GM21576 (cell line): ENCODE results near the gene ELOVL6.
"Not testable (repeated sequence)": the region's sequence is repeated elsewhere in the genome, so short reads cannot be mapped to it uniquely, and the experiment has no call there.

ENCODE experiments used
- ATAC-seq: cut with Tn5 transposase; IDR thresholded peaks from one replicate; pipeline ENCODE4 v1.9.1; 2021; ENCODE audit warnings: mild to moderate bottlenecking, moderate library complexity; ENCODE audit not compliant: unreplicated experiment

The ELOVL6 gene

DNA sequence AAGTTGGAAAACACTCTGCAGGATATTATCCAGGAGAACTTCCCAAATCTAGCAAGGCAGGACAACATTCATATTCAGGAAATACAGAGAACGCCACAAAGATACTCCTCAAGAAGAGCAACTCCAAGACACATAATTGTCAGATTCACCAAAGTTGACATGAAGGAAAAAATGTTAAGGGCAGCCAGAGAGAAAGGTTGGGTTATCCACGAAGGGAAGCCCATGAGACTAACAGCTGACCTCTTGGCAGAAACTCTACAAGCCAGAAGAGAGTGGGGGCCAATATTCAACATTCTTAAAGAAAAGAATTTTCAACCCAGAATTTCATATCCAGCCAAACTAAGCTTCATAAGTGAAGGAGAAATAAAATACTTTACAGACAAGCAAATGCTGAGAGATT is 120.3 kb downstream of the ELOVL6 start:
- not testable (repeated sequence) for ATAC-seq

- ATAC-seq = not testable (repeated sequence)
Measured at GRCh38 chr4:110076828-110077227, 121.6 kb downstream of the ELOVL6 start.

GRCh38 chr4:110075891-110076290 is 122.5 kb downstream of the ELOVL6 start:
- no peak for ATAC-seq

DNA sequence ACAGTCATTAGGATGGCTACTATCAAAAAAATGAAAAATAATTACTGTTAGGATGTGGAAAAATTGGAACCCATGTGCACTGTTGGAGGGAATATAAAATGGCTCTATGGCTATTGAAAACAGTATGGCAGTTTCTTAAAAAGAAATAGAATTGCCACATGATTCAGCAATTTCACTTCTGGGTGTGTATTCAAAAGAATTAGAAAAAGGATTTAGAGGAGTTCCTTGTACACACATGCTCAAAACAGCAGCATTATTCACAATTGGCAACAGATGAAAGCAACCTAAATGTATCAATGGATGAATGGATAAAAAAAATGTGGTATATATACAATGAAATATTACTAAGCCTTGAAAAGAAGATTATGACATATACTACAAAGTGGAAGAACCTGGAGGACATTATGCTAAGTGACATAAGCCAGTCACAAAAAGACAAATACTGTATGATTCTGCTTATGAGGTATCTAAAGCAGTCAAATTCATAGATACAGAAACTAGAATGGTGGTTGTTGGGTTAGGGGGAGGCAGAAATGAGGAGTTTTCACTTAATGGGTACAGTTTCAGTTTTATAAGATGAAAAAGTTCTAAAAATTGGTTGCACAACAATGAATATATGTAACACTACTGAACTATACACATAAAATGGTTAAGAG is 123.2 kb downstream of the ELOVL6 start:
- peak; percentile 58 for ATAC-seq

DNA sequence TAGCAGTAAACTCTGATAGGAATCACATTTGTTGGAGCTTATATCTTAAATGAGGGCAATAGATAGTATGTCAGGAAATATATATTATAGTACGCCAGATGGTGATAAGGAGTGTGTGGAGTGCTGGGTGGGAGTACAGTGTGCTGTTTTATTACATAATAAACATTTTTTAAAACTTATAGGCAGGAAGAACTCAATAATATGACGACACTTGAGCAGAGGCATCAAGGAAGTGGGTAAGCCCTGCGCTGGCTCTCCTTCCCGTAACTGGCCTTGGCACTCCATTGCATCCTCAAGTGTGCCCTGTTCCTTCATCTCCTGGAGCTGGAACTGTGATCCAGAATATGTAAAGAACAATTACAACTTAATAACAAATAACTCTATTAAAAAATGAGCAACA is 123.8 kb downstream of the ELOVL6 start:
- no peak for ATAC-seq

- ATAC-seq = no peak
Measured at GRCh38 chr4:110073053-110073845, 125.2 kb downstream of the ELOVL6 start.

- ATAC-seq = no peak
Measured at GRCh38 chr4:110071466-110071865, 126.9 kb downstream of the ELOVL6 start.

DNA sequence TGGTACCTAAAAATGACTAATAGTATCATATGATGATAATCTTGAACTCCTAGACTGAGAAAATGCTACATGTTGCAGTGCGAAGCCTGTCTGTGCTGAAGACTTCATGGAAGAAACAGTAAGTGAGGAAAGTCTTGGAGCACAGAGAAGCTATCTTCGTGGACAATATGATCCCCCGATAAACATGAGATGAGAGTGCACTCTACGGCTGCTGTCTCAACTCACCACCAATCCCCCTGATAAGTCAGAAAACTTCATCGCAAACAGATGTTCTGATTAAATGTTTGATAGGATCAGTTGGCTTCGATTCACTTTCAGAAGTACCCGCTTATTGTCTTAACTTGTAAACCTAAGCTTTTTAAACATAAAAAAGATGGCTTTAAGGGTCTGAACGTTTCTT is 130.2 kb downstream of the ELOVL6 start:
- no peak for ATAC-seq

- ATAC-seq = no peak
Measured at GRCh38 chr4:110064934-110065333, 133.5 kb downstream of the ELOVL6 start.

DNA sequence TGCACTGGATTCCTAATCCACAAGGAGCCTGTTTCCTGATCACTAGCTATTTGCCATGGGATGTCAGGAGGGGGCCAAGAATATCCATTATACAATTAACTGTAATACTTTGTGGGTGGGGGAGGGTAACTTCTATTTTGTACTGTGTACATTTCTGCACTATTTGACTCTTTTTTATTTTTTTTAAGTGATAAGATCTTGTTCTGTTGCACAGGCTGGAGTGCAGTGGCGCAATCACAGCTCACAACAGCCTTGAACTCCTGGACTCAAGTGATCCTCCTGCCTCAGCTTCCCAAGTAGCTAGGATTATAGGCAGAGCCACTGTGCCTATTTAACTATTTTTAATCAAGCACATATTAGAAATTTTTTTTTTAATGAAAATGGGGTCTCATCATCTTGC is 134.1 kb downstream of the ELOVL6 start:
- ATAC-seq = no peak

DNA sequence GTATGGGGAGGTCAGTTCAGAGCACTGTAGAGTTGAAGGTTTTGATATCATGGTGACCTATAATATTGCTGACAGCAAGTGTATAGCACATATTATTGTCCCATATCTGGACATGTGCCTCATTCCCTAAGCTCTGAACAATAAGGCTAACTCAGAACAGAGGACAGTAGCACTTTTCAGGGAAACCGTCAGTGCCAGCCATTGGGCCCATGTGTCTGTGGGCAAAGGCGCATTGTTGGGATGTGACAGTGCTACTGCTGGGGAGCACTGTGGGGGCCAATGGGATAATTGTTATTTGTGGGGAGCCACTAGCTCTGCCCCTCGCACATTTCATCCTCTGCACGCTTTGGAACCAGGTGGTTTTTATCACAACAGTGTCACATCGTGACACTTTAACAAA is 136.2 kb downstream of the ELOVL6 start:
- ATAC-seq = no peak

DNA sequence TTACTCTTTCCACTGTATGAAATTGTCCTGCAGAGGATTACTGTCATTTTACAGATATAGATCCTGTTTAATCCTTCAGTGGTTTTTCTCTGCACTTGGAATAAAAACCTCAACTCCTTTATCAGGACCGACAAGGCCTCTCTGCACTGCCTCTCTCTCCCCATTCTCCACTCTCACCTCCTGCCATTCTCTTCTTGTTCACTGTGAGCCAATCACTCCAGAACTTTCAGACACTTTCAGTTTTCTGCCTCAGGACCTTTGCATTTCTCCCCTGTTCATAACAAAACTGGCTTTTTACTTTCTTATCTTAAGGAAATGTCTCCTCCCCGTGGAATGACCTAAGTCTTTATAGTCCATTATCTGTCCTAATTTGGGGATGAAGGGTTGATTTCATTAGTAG is 137.3 kb downstream of the ELOVL6 start:
- ATAC-seq = no peak

DNA sequence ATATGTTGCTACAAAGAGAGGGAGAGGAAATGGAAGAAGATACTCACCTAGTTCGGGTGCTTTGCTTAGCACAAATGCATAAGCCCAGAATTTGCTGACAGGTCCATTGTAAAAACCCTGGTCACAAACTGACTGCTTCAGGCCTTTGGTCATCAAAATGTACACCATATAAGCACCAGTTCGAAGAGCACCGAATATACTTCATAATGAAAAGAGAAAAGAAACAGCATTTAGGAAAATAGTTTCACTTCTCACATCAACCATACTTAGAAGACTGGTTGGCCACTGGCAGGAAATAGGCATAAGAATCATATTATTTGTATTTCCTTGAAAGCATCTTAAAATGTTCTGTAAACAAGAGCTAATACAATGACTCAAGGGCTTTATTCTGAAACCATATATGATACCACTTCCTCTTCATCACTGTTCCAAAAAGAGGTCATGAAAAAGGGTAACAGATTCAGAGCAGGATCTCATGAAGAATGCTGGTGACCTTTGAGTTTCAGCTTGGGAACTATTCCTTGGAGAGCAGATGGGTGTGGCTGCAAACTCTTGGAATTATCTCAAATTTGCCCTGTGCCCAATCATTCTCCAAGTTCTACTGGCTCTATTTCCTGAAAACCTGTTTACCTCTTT is 138.7 kb downstream of the ELOVL6 start:
- peak; percentile 82 for ATAC-seq

DNA sequence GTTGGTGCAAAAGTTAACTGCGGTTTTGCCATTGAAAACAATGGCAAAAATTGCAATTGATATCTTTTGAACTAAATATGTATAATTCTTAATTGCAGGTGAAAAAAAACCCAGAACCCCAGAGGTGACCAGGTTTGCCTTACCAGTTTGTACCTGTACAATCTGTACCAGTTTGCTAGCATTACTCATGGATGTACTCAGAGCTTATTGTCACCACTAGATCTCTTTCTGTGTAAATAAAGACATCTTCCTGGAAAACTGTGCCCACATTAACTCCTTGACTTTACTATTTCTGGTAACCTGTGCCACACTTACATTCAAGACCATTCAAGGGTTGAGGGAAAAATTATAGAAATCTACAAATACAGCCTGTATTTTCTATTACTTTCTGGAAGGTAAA is 139.7 kb downstream of the ELOVL6 start:
- no peak for ATAC-seq

DNA sequence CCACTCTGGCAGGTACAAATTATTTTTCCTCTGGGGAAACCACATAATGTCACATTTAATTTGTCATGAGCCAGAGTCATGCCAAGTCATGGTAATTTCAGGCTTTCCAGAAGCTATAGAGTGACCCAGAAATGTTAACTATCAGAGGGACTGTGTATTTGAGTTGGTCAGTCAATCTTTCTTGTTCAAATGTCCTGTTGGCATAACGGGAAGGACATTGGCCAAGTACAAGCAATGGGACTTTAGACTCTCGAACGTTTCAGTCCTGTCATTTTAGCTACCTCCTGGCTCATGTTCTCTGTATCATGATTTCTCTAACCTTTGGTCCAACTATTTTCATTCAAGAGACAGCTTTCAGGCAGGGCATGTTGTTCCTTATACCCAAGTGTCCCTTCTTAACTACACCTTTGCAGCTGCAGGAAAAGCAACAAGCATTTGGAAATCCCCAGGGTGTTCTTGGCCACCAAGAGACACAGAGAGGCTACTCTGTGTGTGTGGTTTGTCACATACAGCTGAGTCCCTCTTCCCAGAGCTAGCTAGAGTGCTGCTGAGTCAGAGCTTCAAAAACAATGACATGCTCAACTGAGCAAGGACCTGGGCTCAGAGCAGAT is 143.2 kb downstream of the ELOVL6 start:
- ATAC-seq = peak; percentile 69

DNA sequence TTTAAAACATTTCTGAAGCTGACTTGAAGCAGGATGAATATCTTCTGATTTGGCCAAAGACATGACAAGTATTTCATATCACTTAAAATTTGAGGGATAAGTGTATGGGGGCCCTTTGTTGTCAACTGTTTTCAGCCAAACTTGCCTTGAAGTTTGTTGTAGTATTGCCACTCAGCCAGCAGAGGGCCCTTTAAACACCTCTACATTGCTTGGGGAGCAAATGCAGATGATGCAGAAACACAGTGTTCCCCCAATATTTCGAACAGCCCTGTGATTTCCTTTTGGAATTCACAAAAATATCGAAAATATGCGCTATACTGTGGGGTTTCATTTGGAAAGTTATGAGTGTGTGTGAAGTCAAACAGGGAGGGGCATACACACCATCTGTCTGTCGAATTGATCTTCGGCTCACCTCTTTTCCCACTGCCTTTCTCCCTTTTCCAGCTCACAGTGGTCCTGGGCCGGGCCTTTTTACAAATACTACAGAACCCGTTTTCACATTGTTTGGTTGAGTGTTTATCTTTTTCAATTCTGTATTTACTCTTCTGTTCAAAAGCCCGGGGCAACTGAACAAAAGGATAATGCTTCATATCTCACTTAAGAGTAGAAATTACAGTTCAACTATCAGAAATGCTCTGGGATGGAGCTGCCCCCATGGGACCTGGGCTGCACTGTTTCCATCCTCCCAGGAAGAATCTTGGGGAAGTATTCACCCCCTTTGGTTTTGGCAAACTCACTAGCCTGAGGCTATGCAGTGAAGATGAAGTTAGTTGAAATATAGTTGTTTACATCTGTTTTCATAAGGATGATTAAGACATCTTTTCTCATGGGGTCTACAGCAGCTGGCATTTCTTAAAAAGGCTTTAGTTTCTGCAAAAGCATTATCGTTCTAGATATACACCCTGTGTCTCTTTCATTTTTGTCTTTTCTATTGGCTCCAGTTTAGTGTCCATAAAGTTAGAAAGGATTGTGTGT is 148.2 kb downstream of the ELOVL6 start:
- no peak for ATAC-seq

DNA sequence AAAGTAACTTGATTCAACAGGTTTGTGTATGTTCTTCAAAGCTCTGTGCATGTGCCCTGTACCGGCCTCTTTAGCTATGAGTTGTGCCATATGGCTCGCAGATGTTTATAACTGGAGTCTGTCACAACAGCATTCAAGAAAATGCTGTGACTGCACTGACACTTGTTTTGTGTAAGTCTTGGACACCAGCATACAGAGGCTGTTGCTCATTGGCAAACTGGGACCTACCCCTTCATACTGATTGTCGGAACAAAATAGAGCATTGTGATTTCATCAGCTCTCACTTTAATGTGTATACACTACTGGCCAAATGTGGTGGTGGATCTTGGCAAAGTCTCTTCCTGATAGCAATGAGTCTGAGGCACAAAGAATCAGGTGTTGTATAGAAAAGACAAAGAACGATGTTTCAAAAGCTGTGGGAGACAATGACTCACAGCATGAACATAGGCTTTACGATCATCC is 151.8 kb downstream of the ELOVL6 start:
- no peak for ATAC-seq

GRCh38 chr4:110042545-110043517 is 155.6 kb downstream of the ELOVL6 start:
- ATAC-seq = no peak

GRCh38 chr4:110041735-110042134 is 156.7 kb downstream of the ELOVL6 start:
- no peak for ATAC-seq
